ENCODE results near the gene TBC1D5.
"Not testable (repeated sequence)": the region's sequence is repeated elsewhere in the genome, so short reads cannot be mapped to it uniquely, and the experiment has no call there.

The TBC1D5 gene

DNA sequence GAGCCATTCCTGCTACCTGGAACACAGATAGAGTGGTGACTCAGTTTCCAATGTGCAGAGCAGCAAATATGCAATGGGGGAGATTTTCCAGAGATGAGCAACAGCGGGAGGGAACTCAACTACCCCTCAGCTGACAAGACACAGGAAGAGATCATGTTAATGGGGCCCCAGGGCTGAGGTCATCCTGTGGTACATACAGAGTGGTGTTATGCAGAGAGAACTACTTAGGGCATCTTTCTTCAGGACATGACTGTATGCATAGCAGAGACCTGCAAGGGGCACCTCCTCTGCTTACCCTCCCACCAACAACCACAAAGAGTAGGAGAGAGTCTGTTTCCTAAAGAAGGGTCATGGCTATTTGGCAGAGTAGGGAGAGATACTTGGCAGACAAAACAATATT, 6.8 kb upstream of the TBC1D5 start:
- DNase-seq, result no peak

DNA sequence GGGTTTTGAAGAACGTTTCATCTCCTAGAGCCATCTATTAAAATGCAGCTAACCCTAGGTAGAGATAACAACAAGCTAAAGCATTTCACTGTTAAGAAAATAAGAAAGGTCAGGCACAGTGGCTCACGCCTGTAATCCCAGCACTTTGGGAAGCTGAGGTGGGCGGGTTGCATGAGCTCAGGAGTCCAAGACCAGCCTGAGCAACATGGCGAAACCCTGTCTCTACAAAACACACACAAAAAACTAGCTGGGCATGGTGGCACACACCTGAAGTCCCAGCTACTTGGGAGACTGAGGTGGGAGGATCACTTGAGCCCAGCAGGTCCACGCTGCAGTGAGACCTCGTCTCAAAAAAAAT, 5.4 kb upstream of the TBC1D5 start:
- DNase-seq, result no peak

DNA sequence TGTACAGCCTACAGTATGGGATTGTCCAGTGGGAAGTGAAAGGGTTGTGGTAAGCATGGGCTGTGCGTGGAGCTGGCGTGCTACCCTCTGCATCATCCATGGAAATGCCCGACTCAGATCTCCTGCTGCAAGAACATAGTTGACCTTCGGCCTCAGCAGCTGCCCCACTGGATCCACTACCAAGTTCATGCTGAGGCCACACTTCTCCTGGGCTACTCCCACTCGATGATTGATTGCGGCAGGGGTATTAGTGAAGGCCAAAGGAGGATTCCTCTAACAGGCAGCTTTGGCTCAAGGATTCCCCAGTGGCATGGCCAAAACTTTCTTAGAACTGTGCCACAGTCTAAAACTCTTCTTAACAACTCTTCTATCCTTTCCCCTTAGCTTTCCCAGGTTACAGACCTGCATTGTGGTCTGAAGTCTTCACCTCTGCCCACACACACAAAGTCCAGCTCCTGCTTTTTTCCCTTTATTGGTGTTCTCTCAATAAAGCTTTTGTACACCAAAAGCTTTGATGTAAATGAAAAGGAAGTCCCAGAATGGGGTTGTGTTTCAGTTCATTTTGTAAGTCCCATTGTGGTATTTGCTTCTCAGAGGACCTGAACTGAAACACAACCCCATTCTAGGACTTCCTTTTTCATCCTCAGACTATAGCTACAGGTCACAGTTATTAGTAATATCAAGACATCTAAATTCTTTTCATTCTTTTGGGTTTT, 4.9 kb upstream of the TBC1D5 start:
- no peak for DNase-seq

DNA sequence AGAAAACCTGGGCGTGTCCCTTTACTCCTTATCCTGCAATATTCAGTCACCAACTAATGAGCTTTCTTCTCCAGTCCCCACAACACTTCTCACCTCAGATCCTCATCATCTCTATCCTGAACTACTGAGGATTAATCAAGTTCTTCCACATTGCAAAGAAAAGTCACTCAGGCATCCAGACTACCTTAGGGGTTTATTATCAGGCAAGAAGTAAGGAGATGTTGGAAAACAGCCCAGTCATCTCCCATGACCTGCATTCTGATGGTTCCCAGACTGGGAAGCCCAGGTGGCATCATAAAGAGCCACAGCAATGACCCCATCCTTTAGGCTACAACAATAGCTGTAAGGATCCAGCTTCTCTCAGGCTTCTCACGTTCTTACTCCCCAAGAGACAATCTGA, 3.5 kb upstream of the TBC1D5 start:
- DNase-seq, result no peak

DNA sequence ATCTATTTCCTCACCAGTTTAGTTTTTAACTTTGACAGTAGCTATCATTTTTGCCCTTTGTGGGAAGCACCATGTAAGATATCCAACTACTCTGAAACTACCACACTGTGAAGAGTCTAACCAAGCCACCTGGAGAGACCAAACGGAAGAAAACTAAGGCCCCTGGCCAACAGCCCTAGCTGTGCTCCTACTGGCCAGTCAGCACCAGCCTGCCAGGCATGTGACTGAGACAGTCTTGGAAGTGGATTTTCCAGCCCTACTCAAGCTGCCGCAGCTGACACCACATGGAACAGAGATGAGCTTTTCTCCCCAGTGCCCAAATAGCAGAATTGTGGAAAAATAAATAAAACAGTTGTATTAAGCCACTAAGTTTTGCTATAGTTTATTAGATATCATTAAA, 2.9 kb upstream of the TBC1D5 start:
- no peak for DNase-seq

DNA sequence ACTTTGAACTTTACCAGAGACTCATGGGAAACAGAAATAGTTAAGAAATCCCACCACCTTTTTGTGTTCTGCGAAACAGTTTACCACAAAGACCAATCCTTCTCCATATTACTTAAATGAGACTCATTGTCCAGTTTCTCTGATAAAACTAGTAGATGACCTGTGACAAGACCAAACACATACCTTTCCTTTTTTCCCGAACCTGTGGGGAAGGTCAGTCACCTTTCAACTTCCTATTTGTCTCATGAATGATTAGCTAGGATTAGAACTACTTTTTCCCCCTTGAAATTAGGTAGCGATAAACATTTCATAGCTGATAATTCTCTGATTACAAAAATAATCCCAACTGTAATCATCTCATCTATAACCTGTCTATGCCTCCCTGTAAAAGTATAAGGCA, 2.3 kb upstream of the TBC1D5 start:
- DNase-seq, result no peak

DNA sequence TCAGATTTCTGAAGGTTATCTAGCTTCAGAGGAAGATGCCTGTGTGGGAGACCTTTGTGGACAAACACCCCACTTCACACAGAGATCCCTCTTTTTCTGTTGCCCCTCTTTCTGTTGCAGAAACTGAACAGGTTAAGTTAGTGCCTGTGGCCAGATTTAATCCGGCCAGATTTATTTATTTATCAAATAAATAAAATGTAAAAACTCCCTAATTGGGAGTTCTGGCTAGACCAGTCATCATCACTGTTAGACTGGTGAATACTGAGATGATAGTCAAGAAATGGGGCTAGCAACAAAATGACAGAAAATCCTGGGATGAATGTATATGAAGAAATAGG, 1.2 kb upstream of the TBC1D5 start:
- no peak for DNase-seq

DNA sequence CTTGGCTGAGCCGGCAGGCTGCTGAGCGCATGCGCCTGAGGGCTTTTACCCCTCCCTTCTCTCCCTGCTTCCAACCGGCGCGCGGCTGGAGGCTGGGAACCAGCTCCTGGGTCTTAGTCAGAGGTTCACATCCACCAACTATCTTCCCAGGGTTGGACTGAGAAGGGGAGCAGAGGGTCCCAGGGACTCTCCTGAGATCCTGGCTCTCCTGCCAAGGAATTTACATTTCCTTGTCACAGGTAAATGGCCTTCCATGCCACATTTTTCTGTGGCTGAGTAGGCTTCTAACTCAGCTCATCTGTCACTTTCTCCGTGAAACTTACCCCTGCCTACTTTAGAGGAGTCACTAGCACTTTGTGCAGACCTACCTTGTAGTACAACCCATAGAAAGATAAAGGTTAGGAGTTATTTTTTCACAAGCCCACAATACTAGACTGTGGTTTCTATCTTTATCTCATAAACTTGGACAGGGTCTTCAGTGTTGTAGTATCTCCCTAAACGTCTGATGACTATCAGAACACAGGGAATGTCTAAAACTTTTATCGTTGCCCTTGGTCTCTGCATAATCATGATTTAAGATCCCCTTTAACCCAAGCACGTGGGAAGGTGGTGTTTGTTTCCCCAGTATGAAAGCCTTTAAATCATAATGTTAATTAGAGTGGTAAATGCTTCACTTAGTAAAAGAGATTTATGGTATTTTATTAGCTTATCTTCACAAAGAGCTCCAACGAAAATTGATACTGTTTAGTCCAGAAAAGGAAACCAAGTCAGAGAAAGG, 638 bp upstream of the TBC1D5 start:
- DNase-seq, result no peak

DNA sequence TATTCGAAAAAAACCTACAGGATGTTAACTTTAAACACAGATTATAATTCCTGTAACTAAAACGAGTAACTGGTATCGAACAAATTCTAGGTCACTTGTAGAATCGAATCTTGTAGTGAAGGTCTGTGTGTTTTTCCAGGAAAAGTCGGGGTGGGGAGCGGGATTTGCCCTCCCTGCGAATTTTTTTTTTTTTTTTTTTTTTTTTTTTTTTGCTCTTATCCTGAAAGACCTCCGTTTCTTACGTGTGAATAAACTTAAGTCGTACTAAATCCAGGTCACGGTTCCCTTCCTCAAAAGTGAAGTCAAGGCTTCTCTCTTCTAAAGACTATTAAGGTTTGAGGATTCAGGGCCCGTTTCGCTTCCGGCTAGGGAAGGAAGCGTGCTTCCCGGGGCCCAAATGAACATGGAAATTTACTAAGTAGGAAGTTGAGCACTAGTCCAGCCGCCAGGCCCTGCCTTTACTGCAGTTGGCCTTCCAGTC, 770 bp downstream of the TBC1D5 start:
- DNase-seq, result no peak

DNA sequence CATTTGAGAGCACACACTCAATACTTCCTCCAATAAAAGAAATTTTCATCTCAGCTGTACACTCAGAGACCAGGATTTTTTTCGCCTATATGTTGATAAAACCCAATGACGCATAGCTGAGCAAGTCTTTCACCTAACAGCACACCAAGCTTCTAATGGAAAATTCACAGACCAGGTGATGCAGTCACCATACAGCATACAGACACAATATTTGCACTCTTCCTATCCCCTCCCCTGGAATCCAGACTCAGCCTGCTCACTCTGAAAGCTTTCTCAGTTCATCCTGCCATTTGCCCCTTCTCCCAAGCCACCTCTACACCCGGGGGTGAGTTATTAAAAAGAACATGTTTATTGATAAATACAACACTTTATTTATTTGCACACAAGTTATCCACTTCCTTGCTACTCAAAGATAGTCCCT, 1.7 kb downstream of the TBC1D5 start:
- DNase-seq, result no peak

DNA sequence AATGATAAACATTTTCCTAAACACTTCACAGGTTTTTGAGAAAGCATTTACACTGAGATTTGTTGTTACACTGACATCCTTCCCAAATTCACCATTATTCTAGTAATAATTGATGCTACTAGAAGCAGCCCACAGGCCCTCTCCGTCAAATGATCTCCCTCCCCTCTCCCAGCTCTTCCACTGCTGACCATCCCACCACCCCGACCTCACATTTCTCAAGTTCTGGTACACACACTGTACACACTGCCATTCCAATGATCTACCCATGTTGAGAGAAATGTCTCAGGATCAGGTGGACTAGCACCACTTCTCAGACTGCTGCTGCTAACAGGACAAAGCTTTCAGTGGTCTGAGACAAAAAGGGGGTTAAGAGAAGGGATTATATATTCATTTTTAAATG, 3.5 kb downstream of the TBC1D5 start:
- DNase-seq, result no peak

DNA sequence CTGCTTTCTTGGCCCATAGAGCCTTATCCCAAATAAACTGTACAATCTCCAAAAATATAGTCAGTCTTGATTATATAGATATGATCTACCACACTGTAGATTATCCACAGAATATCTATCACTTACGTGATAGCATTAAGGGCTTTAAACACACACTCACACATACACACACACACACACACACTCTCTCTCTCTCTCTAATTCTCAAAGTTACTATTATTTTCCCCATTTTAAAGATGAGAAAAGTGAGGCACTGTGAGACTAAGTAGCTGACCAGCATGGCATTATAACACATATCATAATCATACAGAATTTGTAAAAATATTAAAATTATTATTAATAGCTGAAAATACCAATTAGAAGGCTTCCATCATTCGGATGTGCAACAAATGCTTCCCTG, 4.2 kb downstream of the TBC1D5 start:
- DNase-seq, result no peak

DNA sequence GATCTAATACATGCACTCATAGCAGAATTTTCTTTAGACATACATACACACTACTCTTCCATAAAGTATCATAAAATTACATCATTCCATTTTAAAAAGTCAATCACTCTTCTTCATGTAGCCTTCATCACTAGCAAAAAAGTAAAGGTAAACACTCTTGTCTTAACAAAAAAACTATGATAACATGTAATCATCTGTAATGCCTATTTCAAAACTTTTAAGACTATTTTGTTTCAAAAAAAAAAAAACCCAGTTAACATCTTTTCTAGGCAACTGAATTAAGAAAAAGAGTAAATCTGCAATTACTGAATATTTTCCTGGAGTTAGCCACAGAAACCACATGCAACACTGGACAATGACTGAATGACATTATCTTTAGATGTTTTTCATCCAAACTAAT, 4.8 kb downstream of the TBC1D5 start:
- DNase-seq, result no peak

DNA sequence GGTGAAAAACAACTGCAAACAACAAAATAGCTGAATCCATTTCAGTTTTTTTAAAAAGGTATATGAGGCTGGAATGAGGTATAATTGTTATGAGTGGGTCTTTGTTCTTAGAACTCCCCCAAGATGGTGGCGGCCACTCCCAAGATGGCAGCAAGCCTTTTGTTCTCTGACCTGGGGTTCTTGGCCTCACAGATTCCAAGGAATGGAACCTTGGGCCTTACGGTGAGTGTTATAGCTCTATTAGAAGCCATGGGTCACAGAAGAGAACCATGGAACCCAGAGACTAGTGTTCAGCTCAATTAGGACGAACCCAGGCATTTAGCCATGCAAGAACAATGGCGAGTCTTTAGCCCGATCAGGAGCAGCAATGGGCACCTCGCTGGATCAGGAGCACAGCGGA, 7.1 kb downstream of the TBC1D5 start:
- DNase-seq, result not testable (repeated sequence)

DNA sequence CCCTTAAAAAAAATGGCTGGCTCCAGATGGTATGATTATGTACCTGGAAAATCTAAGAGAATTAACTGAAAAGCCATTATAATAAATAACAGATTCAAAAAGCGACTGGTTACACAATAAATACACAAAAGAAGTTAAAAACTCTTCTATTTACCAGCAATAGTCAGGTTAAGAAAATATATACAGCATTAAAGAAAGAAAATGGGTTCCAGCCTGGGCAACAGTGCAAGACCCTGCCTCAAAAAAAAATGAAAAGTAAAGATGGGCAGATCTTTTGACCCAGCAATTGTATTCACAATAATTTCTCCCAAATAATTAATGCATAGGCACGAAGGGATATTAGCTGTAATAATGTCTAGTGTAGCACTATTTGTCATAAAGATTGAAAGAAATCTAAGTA, 8.7 kb downstream of the TBC1D5 start:
- no peak for DNase-seq

DNA sequence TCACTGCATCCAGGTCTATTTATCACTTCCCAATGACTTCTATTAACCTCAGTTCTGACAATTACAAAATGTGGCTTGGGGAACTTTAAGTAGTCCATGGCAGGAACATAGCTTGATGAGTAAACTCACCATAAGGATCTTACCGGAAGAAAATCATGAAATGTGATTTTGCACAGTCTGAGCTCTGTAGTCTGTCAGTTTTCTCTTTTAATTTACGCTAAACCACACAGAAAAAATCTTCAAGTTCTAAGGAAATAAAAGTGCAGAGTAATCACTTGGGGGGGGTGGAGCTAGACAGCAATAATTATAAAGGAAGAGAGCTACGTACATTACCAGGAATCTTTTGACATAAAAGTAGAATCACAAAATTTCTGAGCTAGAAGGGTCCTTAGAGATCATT, 9.2 kb downstream of the TBC1D5 start:
- DNase-seq, result no peak

DNA sequence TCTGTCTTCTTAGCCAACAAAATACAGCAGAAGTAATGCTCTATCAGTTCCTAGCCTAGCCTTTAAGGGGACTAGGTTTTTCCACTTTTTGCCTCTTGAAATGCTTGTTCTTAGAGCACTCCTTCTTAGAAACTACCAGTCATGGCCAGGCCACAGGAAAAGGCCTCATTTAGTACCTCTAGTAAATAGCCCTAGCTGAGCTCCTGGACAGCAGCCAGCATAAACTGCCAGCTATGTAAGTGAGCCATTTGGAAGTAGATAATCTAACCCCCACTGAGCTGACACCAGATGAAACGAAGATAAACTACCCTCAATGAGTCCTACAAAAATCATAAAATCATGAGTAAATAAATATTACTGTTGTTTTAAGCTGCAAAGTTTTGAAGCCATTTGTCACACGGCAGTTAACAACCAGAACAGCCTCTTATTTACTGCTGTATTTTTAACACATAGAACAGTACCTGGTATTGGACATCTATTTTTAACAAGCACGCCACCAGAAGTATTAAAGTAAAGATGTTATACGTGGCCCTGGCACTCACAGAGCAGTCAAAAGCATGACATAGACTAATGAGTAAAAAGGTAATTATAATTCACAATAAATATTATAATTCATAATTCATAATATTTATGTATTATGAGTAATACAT, 12.0 kb downstream of the TBC1D5 start:
- no peak for DNase-seq

DNA sequence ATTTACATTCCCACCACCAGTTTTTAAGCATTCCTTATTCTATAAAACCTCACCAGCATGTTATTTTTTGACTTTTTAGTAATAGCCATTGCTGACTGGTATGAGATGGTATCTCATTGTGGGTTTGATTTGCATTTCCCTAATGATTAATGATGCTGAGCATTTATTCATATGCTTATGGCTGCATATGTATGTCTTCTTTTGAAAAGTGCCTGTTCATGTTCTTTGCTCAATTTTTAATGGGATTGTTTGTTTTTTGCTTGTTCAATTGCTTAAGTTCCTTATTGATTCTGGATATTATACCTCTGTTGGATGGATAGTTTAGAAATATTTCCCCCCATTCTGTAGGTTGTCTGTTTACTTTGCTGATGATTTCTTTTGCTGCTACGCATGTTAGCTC, 16.1 kb downstream of the TBC1D5 start:
- DNase-seq, result no peak

DNA sequence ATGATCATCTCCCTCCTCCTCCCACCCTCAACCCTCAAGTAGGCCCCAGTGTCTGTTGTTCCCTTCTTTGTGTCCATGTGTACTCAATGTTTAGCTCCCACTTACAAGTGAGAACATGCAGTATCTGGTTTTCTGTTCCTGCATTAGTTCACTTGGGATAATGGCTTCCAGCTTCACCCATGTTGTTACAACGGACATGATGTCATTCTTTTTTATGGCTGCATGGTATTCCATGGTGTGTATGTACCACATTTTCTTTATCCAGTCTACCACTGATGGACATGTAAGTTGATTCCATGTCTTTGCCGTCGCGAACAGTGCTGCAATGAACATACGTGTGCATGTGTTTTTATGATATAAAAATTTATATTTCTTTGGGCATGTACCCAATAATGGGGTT, 16.6 kb downstream of the TBC1D5 start:
- DNase-seq, result not testable (repeated sequence)

DNA sequence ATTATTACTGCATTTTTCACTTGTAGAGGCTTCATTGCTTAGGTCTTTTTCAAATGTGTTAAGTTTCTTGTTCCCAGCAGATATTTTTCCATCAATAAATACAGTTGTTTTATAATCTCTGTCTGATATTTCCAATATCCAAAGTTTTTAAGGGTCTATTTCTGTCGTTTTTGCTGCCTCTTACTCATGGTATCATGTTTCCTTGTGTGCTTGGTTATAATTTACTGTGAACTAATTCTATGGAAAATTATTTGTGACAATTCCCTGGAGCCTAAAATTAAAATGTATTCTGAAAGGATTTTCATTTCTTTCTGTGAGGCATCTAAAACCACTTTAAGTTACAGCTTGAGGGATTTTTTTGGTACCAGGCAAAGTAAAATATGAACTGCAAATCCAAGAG, 17.5 kb downstream of the TBC1D5 start:
- no peak for DNase-seq

DNA sequence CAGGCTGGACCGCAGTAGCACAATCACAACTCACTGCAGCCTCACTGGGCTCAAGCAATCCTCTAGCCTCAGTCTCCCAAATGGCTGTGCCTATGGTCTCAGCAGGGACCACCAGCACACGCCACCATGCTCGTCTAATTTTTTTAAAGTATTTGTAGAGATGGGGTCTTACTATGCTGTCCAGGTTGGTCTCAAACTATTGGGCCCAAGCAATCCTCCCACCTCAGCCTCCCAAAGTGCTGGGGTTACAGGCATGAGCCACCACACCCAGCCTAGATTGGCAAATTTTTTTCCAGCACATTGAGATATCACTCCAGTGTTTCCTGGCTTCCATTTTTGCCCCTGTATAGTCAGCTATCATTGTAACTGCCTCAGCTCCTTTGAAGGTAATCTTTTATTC, 18.3 kb downstream of the TBC1D5 start:
- no peak for DNase-seq

DNA sequence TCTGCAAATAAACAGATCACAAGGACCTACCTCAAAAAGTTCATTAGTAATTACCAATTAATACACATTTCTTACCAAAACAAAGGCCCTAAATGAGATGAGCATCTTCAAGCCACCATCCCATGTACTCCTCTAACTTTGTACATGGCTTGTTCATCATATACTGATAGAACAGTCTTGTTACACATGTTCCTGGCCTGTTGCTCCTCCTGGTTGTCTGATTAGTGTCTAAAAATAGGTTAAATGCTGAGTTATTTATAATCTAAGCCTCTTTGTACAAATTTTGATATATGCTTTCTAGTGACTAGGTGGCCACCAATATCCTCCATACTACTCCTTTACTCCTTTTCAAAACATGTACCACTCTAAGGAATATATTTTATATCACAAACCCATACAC, 25.0 kb downstream of the TBC1D5 start:
- DNase-seq, result no peak

DNA sequence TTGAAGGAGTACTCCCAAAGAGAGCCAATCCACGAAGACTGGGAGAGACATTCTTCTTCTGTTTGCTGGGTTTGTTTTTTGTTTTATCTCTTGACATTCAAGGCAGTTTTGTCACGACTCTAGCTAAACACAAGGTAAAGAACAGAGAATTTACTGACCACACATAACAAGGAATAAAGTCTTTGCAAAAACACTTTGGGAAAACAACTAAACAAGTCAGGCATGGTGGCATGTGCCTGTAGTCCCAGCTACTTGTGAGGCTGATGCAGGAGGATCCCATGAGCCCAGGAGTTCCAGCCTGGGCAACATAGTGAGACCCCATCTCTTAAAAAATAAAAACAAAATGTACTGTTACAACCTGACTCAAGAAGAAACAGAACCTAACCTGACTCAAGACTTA, 28.0 kb downstream of the TBC1D5 start:
- DNase-seq, result no peak

DNA sequence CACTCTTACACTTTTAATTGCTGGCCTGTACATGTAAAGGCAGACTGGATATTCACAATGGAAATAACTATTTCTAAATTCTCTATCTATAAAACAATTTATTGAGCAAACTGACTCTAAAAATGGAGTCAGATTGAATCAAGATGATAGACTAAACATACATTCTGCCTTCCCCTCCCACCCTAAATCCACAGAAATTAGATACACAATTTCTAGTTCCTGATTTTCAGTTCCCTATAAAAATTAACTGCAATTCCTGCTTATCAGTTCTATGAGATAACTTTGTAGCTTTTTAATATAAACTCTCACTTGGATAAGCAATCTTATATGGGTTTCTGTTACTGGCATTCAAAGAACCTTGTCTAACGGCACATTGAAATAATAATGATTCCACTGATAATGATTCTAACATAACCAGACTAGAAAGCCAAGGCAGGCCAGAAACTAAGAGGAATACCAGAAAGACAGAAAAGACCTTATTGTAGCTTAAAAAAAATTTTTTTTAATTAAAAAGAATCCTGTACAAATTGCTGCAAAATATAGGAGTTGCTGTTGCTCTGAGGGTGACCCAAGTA, 33.1 kb downstream of the TBC1D5 start:
- no peak for DNase-seq
